Muscle layer of colon (tissue), 2 donors: Measurements from ENCODE around the gene RIN3.

Source experiments
- H3K27ac ChIP-seq: one replicate; pipeline ENCODE4 v1.7.0; 2013; ENCODE audit warnings: low read depth, mild to moderate bottlenecking, low read length, moderate library complexity
- H3K27me3 ChIP-seq, 2 donors: one replicate each; pipeline ENCODE4 v1.7.0; 2013; ENCODE audit warnings: low read length in 2 of 2, mild to moderate bottlenecking in 2 of 2; ENCODE audit not compliant: insufficient read depth in 2 of 2, control insufficient read depth in 1 of 2
- H3K36me3 ChIP-seq: one replicate; pipeline ENCODE4 v1.7.0; 2013; ENCODE audit warnings: mild to moderate bottlenecking, low read length; ENCODE audit not compliant: insufficient read depth
- H3K4me1 ChIP-seq: one replicate; pipeline ENCODE4 v1.7.0; 2013; ENCODE audit warnings: mild to moderate bottlenecking, low read length; ENCODE audit not compliant: insufficient read depth
- H3K4me3 ChIP-seq, 2 donors: one replicate each; pipeline ENCODE4 v1.7.0; 2013; ENCODE audit warnings: low read length in 2 of 2, low read depth in 1 of 2, mild to moderate bottlenecking in 1 of 2, moderate library complexity in 1 of 2
- H3K9ac ChIP-seq: one replicate; pipeline ENCODE4 v1.7.0; 2013; ENCODE audit warnings: low read length
- H3K9me3 ChIP-seq: one replicate; pipeline ENCODE4 v1.7.0; 2013; ENCODE audit warnings: mild to moderate bottlenecking, low read length
- donor health status: abdominal sarcoma.
- donor health status: Adenocarcinoma of cecum.

RIN3 gene

DNA sequence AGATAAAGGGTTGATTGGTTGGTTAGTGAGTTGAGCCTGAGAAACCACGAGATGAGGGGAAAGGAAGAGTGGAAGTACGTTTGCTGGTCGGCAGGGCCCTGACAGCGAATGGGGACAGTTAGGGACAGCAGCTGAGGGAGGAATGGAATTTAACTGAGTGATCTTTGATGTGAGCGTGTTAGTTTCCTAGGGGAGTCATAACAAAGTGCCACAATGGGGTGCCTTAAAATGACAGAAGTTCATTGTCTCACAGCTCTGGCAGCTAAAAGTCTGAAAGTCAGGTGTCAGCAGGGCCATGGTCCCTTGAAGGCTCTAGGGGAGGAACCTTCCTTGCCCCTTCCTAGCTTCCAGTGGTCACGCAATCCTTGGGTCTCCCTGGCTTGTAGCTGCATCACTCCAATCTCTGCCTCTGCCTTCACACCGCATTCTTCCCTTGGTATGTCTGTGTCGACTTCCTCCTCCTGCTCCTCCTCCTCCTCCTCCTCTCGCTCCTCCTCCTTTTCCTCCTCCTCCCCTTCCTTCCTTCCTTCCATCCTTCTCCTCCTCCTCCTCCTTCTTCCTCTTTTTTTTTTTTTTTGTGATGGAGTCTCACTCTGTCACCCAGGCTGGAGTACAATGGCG is 26.0 kb upstream of the RIN3 start:
- no peak overlapping the region for H3K27ac ChIP-seq

GRCh38 chr14:92489394-92490238 is 24.0 kb upstream of the RIN3 start:
- Histone ChIP-seq H3K9me3 (no peaks in the 10 kb centered on the region), H3K27me3 (no peaks in the 10 kb centered on the region), H3K9ac (no peak overlapping the region), H3K4me3 (no peak overlapping the region), H3K4me1 (peaks cover 5% of the 10 kb centered on the region), H3K27ac (no peak overlapping the region), H3K36me3 (no peaks in the 10 kb centered on the region)

More for the DNA sequence above, 26.0 kb upstream of the RIN3 start:
- H3K4me1 ChIP-seq, result peaks cover 5% of the 10 kb centered on the region
- H3K27me3 ChIP-seq, result no peaks in the 10 kb centered on the region
- no peak overlapping the region for H3K4me3 ChIP-seq
- H3K36me3 ChIP-seq, result no peaks in the 10 kb centered on the region
- H3K9me3 ChIP-seq, result no peaks in the 10 kb centered on the region
- no peak overlapping the region for H3K9ac ChIP-seq

DNA sequence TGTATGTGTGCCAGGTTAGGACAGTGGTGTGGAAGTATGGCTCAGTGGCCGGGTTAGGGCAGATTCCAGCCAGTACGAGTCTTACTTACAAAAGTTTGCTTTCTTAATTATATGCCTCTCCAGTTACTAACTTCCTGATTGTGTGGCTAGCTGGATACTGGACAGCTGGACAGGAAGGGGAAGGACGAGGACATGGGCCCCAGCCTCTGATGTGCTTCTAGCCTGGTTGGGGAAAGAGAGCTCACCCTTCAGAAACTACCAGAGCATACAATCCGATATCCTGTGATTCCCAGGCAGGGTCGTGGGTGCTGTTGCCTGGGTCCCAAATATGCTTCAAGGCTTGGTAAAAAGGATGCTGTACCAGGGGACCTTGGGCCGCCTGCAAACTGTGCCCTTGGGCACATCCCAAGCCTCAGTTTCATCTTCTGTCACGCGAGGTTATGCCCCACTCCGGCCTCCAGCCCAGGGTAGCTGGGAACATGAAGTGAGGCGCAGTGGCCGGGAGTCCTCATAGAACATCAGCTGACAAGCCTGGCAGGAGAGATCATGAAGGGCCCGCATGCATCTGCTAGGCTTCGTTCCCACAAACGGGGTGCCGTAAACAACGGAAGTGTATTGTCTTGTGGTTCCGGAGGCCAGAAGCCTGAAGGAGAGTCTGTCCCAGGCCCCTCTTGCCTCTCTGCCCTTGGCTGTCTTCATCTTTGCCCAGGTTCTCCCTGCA is 23.2 kb upstream of the RIN3 start:
- Histone ChIP-seq H3K4me3 (no peak overlapping the region), H3K4me1 (peaks cover 5% of the 10 kb centered on the region), H3K36me3 (no peaks in the 10 kb centered on the region), H3K27me3 (no peaks in the 10 kb centered on the region), H3K9me3 (no peaks in the 10 kb centered on the region), H3K9ac (no peak overlapping the region), H3K27ac (no peak overlapping the region)

DNA sequence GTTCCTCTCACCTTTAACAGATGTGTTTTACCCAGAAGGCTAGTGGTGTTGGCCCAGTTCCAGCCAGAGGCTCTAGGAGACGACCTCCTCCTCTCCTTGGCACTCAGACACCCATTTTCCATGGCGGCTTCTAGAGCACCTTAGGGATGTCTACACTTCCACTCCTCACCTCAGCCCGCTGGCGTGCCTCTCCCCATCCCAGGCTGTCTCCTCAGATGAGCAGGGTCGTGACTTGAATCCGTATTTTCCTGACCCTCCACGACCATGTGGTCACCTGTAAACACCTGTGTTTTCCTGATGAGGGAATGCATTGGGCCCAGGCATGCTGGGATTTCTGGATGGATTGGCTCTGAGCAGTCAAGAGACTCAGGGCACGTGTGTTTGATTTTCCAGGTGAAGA is 21.8 kb upstream of the RIN3 start:
- Histone ChIP-seq H3K4me3 (no peak overlapping the region), H3K4me1 (peaks cover under 1% of the 10 kb centered on the region), H3K9me3 (no peaks in the 10 kb centered on the region), H3K36me3 (no peaks in the 10 kb centered on the region), H3K27ac (no peak overlapping the region), H3K9ac (no peak overlapping the region), H3K27me3 (no peaks in the 10 kb centered on the region)

DNA sequence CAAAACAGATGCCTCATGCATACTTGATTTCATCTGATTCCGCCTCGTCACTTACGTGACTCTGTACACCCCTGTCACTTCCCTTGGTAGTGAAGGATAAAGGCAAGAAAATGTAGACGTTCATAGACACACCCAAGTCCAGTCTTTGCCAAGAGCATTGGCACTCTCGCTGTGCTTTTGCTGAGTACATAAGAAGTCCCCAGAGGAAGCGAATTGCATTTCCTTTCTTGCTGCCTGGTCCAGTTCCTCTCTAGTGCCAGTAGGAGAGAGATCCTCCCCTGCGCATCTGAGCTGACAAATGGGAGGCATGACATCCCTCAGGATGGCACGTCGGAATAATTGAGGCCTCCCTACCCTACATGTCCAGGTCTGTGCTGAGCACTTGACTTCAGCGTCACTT is 21.3 kb upstream of the RIN3 start:
- no peak overlapping the region for H3K27ac ChIP-seq
- no peaks in the 10 kb centered on the region for H3K9me3 ChIP-seq
- no peaks in the 10 kb centered on the region for H3K36me3 ChIP-seq
- H3K9ac ChIP-seq, result no peak overlapping the region
- H3K4me1 ChIP-seq, result no peaks in the 10 kb centered on the region
- H3K27me3 ChIP-seq, result no peaks in the 10 kb centered on the region
- H3K4me3 ChIP-seq, result no peak overlapping the region

DNA sequence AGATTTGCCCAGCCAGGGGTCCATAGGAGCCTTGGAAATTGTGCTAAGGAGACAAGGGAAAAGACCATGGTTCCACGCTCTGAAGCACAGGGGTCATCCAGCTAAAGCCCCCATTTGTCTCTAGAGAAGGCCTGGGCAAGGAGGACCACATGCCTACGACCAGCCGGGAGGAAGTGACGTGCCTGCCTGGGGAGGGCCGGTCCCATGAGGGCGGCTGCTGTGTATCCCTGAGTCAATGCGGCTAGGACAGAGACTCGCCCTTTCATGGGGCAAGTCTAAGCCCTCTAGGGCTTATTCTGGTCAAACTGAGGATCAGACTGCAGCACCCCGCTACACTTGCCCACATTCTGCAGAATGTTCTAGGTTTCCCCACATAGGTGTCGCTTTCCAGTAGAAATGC is 20.6 kb upstream of the RIN3 start:
- Histone ChIP-seq H3K9ac (no peak overlapping the region), H3K27ac (no peak overlapping the region), H3K9me3 (no peaks in the 10 kb centered on the region), H3K4me1 (no peaks in the 10 kb centered on the region), H3K36me3 (no peaks in the 10 kb centered on the region), H3K4me3 (no peak overlapping the region), H3K27me3 (no peaks in the 10 kb centered on the region)

- H3K27ac ChIP-seq, result no peak overlapping the region
- no peaks in the 10 kb centered on the region for H3K4me1 ChIP-seq
- H3K9me3 ChIP-seq, result no peaks in the 10 kb centered on the region
- H3K27me3 ChIP-seq, result no peaks in the 10 kb centered on the region
- no peak overlapping the region for H3K4me3 ChIP-seq
- H3K9ac ChIP-seq, result no peak overlapping the region
- H3K36me3 ChIP-seq, result no peaks in the 10 kb centered on the region
Measured at GRCh38 chr14:92493492-92493891, 20.1 kb upstream of the RIN3 start.

DNA sequence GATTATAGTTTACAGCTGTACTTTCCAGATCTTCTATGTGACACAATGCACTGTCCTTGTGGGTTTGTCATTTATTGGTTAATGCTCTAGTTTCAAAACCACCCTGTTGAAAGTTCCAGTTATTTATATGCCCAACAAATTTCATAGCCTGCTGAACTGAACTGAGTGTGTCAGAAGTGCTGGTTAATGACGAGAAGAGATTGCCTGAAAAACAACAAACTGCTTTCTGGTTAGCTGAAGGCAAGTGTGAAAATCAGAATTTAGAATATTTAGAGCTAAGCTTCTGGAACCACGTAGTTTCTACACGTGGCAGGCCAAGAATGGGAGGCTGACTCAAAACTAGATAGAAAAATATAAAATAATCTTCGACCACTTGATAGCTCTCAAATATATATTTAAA is 19.1 kb upstream of the RIN3 start:
- Histone ChIP-seq H3K27me3 (no peaks in the 10 kb centered on the region), H3K9ac (no peak overlapping the region), H3K4me1 (no peaks in the 10 kb centered on the region), H3K4me3 (no peak overlapping the region), H3K9me3 (no peaks in the 10 kb centered on the region), H3K36me3 (no peaks in the 10 kb centered on the region), H3K27ac (no peak overlapping the region)

GRCh38 chr14:92495027-92495426 is 18.6 kb upstream of the RIN3 start:
- no peaks in the 10 kb centered on the region for H3K36me3 ChIP-seq
- H3K9me3 ChIP-seq, result no peaks in the 10 kb centered on the region
- H3K4me1 ChIP-seq, result no peaks in the 10 kb centered on the region
- H3K4me3 ChIP-seq, result no peak overlapping the region
- no peaks in the 10 kb centered on the region for H3K27me3 ChIP-seq
- no peak overlapping the region for H3K27ac ChIP-seq
- H3K9ac ChIP-seq, result no peak overlapping the region

GRCh38 chr14:92496191-92496857 is 17.3 kb upstream of the RIN3 start:
- Histone ChIP-seq H3K4me3 (no peak overlapping the region), H3K4me1 (no peaks in the 10 kb centered on the region), H3K27ac (no peak overlapping the region), H3K9ac (no peak overlapping the region), H3K27me3 (no peaks in the 10 kb centered on the region), H3K36me3 (no peaks in the 10 kb centered on the region), H3K9me3 (no peaks in the 10 kb centered on the region)

- Histone ChIP-seq H3K4me1 (no peaks in the 10 kb centered on the region), H3K36me3 (no peaks in the 10 kb centered on the region), H3K27me3 (no peaks in the 10 kb centered on the region), H3K9ac (no peak overlapping the region), H3K9me3 (no peaks in the 10 kb centered on the region), H3K27ac (no peak overlapping the region), H3K4me3 (no peak overlapping the region)
Measured at GRCh38 chr14:92497391-92497790, 16.2 kb upstream of the RIN3 start.
